Thyroid gland (tissue), 4 donors: ENCODE measurements around the gene PHOX2A. TPM values are rescaled to one million over a fixed set of nuclear protein-coding genes. Genes with fewer than 3 reads are reported as not detected.

Experiments used
- DNase-seq, 2 donors: peaks; one replicate each; pipeline ENCODE4 v3.0.0-alpha.2; 2019
- H3K27ac ChIP-seq, 3 donors: fragments of 200-600 bp; sonication (generic); 1 replicate in 2 of 3; 2 replicates in 1 of 3; pipeline ENCODE4 v1.5.1; 2016 to 2019; ENCODE audit warnings: mild to moderate bottlenecking in 1 of 3, moderate library complexity in 1 of 3
- H3K27me3 ChIP-seq: fragments of 200-600 bp; sonication (generic); one replicate; pipeline ENCODE4 v1.5.1; 2019
- H3K36me3 ChIP-seq, 2 donors: fragments of 200-600 bp; sonication (generic); one replicate each; pipeline ENCODE4 v1.5.1; 2016 to 2019
- H3K4me1 ChIP-seq, 2 donors: fragments of 200-600 bp; sonication (generic); one replicate each; pipeline ENCODE4 v1.5.1; 2017 to 2019
- H3K4me3 ChIP-seq, 3 donors: fragments of 200-600 bp; sonication (generic); replicated peaks in 1 of 3; 1 replicate in 2 of 3; 2 replicates in 1 of 3; pipeline ENCODE4 v1.5.1; 2016; ENCODE audit warnings: mild to moderate bottlenecking in 1 of 3
- H3K9me3 ChIP-seq: fragments of 200-600 bp; sonication (generic); one replicate; pipeline ENCODE4 v1.5.1; 2017
- CTCF ChIP-seq, 6 experiments: fragments of 200-600 bp in 3 of 6; fragments of 450-650 bp in 3 of 6; sonication (generic) in 3 of 6; IDR thresholded peaks; one replicate each; pipeline ENCODE4 v1.5.1; 2016 to 2019; ENCODE audit warnings: antibody characterized with exemption in 6 of 6, mild to moderate bottlenecking in 2 of 6, inconsistent platforms in 1 of 6, moderate library complexity in 1 of 6
- POLR2A ChIP-seq, 2 donors: fragments of 450-650 bp; IDR thresholded peaks; one replicate each; pipeline ENCODE4 v1.6.1; 2017; ENCODE audit warnings: antibody characterized with exemption in 2 of 2, mild to moderate bottlenecking in 2 of 2, moderate library complexity in 1 of 2
- WGBS, 2 donors: methylation state at CpG; one replicate each; pipeline ENCODE4 v1.1.5; 2017; 5-methylcytosine and 5-hydroxymethylcytosine counted together
- intact Hi-C: fragments of 100-400 bp; cut with DNase I; formaldehyde crosslinking; loops from one replicate; pipeline ENCODE4 v1.15.1; 2023
- total RNA-seq, 4 donors: library from RNA; depleted of rRNA; stranded (reverse); fragments of >200 nt; gene quantifications; one replicate each; pipeline ENCODE4 v1.2.3, GENCODE V29; 2016

PHOX2A gene
- total RNA-seq, 4 donors from 2014 or later: not detected

- no peaks in the 10 kb centered on the region for H3K4me1 ChIP-seq
- H3K9me3 ChIP-seq: no peaks in the 10 kb centered on the region
- no peak overlapping the region for H3K4me3 ChIP-seq
- 72 to 78% methylated on average over 5 of the region's 5 CpGs for WGBS, 2 donors
- intact Hi-C loops: no loop called here
- H3K27me3 ChIP-seq: no peaks in the 10 kb centered on the region
- no peaks in the 10 kb centered on the region for H3K36me3 ChIP-seq
- DNase-seq: no peak
- TF ChIP-seq POLR2A (IDR thresholded peaks at IDR 0.05) (no peak), CTCF (IDR thresholded peaks at IDR 0.05) (no peak)
- H3K27ac ChIP-seq: no peak overlapping the region
Measured at GRCh38 chr11:72260574-72260973, 16.6 kb upstream of the PHOX2A start.

- intact Hi-C loops: no loop called here
- no peak for DNase-seq
- H3K27ac ChIP-seq: no peak overlapping the region
- no peaks in the 10 kb centered on the region for H3K36me3 ChIP-seq
- no peaks in the 10 kb centered on the region for H3K9me3 ChIP-seq
- no peak for TF ChIP-seq POLR2A (IDR thresholded peaks at IDR 0.05)
- no peak for TF ChIP-seq CTCF (IDR thresholded peaks at IDR 0.05)
- no peaks in the 10 kb centered on the region for H3K27me3 ChIP-seq
- H3K4me3 ChIP-seq: no peak overlapping the region
- H3K4me1 ChIP-seq: no peaks in the 10 kb centered on the region
- WGBS, 2 donors: 96 to 98% methylated on average over 2 of the region's 2 CpGs
Measured at GRCh38 chr11:72259490-72259889, 15.5 kb upstream of the PHOX2A start.

GRCh38 chr11:72257570-72257969 lies 13.6 kb upstream of the PHOX2A start:
- TF ChIP-seq POLR2A (IDR thresholded peaks at IDR 0.05) (no peak), CTCF (IDR thresholded peaks at IDR 0.05) (no peak)
- Histone ChIP-seq H3K4me3 (no peak overlapping the region), H3K27me3 (no peaks in the 10 kb centered on the region), H3K27ac (no peak overlapping the region), H3K4me1 (no peaks in the 10 kb centered on the region), H3K36me3 (no peaks in the 10 kb centered on the region), H3K9me3 (no peaks in the 10 kb centered on the region)
- intact Hi-C loops: no loop called here
- WGBS, 2 donors: 88 to 89% methylated on average over 2 of the region's 2 CpGs
- DNase-seq: no peak

GRCh38 chr11:72254299-72254993 lies 10.5 kb upstream of the PHOX2A start:
- Histone ChIP-seq H3K4me3 (no peak overlapping the region), H3K36me3 (no peaks in the 10 kb centered on the region), H3K27ac (no peak overlapping the region), H3K9me3 (no peaks in the 10 kb centered on the region), H3K4me1 (no peaks in the 10 kb centered on the region), H3K27me3 (no peaks in the 10 kb centered on the region)
- TF ChIP-seq CTCF (IDR thresholded peaks at IDR 0.05): no peak
- no peak for TF ChIP-seq POLR2A (IDR thresholded peaks at IDR 0.05)
- WGBS, 2 donors: 92 to 97% methylated on average over 5 of the region's 5 CpGs
- intact Hi-C loops: no loop called here
- DNase-seq: no peak

- Histone ChIP-seq H3K4me1 (no peaks in the 10 kb centered on the region), H3K36me3 (no peaks in the 10 kb centered on the region), H3K9me3 (no peaks in the 10 kb centered on the region), H3K4me3 (no peak overlapping the region), H3K27ac (no peak overlapping the region), H3K27me3 (no peaks in the 10 kb centered on the region)
- 93 to 94% methylated on average over 3 of the region's 3 CpGs for WGBS, 2 donors
- intact Hi-C loops: no loop called here
- no peak for DNase-seq
- TF ChIP-seq CTCF (IDR thresholded peaks at IDR 0.05) (no peak), POLR2A (IDR thresholded peaks at IDR 0.05) (no peak)
Measured at GRCh38 chr11:72253392-72253791, 9.4 kb upstream of the PHOX2A start.
